Measurements from ENCODE around the gene LAMB4. TPM values are rescaled to one million over a fixed set of nuclear protein-coding genes. Genes with fewer than 3 reads are reported as not detected.

The LAMB4 gene
- total RNA-seq = under 1 TPM in 1 of 2 donors, not detected in 1; 0.42 TPM
- long read RNA-seq = 0 reads

DNA sequence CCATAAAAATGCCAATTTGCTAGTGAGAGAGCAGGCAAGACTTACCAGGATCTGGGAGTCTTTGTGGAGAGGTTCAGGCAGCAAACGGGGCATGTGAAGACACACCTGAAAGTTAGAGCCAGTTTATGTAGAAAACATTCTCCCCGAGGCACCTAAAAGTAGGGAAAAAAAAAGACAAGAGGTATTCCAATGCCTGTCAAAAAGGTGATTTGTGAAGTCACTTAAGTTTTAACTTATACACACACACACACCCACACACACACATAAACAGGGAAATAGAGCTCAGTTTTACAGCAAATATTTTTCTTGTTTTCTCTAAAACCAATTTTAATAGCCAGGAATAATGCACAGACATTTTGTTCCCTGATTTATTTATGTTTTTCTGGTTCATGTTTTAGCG is at the start of gene LAMB4:
Gene LAMB4, minus strand, starts transcription at position 101 of the 400 bp plus-strand sequence. CDS start 7,197 bp downstream, outside the sequence.
- ATAC-seq (no peak), DNase-seq (no peak)
- intact Hi-C loops (cut with DNase I, micrococcal nuclease) = no loop called here

DNA sequence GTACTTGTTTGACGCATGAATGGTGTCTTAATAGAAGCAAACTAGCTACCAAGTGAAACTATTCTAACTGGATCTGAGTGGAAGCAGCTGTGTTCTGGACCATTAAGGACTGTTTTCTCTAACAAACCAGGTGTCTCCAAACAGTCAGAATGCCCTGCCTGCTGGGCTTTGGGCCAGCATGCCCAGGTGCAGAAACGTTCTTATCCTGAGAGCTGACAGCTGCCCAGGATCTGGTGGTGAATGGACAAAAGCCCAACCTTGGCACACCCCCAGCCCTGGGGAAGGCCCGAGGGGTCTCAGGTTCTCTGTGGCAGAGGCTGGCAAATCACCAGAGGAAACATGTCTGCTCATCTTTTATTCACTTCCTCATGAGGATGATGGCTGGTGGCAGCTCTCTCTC is 48.2 kb upstream of the LAMB4 start:
- peak; percentile 6 to 24 for DNase-seq
- peak; percentile 39 for ATAC-seq
- intact Hi-C loops (cut with DNase I, micrococcal nuclease) = no loop called here

- intact Hi-C loops (cut with DNase I, micrococcal nuclease) = no loop called here
- ATAC-seq (no peak), DNase-seq (no peak)
These were observed 41.0 kb upstream of the LAMB4 start for GRCh38 chr7:108171164-108171563.

DNA sequence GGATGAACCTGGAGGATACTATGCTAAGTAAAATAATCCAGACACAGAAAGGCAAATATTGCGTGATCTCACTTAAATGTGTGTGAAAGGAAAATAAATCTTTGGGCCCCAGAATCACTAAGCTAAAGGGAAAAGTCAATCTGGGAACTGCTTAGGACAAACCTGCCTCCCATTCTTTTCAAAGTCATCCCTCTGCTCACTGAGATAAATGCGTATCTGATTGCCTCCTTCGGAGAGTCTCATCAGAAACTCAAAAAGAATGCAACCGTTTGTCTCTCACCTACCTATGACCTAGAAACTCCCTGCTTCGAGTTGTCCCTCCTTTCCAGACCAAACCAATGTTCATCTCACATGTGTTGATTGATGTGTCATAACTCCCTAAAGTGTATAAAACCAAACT is 40.1 kb upstream of the LAMB4 start:
- no peak for ATAC-seq
- intact Hi-C loops (cut with DNase I, micrococcal nuclease) = no loop called here
- no peak for DNase-seq

GRCh38 chr7:108167460-108167859 is 37.3 kb upstream of the LAMB4 start:
- DNase-seq = no peak
- no peak for ATAC-seq
- intact Hi-C loops (cut with DNase I, micrococcal nuclease) = no loop called here

DNA sequence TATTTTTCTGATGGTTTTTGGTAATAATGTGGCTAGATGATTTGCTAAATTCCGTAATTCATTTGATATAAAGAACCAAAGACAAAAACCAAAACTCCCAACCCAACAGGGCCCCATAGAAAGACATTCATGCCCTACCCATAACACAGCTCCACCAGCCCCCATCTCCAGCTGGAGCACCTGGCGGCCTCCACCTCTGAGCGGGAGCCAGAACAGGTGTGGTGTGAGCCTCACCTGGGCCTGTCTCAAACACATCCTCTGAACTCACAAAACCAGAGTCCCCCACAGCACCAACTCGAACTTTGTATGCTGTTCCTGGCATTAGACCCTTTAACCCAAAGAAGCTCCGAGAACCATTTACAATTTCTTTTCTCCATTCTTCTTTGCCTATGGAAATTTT is 36.5 kb upstream of the LAMB4 start:
- no peak for ATAC-seq

DNA sequence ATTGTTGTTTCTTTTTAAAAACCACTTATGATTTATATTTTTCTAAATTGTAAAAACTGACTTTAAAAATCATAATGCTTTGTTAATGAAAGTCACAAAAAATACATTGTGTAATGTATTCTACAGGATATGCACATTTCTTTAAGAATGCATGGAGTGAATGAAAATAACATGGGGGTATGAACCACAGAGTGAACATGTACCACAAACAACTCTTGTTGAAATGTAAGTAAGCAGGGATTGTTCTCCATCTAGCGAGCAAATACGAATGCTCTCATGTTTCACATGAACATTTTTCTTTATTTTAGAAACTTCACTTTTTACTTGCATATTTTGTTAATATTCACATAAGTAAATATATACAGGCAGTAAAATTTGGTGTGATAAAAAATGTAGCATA is 35.6 kb upstream of the LAMB4 start:
- ATAC-seq = no peak
- intact Hi-C loops (cut with DNase I, micrococcal nuclease) = no loop called here

More for the DNA sequence above, 36.5 kb upstream of the LAMB4 start:
- no peak for DNase-seq
- intact Hi-C loops (cut with DNase I, micrococcal nuclease) = no loop called here

GRCh38 chr7:108164946-108165345 is 34.8 kb upstream of the LAMB4 start:
- no peak for DNase-seq
- ATAC-seq = no peak
- intact Hi-C loops (cut with DNase I, micrococcal nuclease) = no loop called here

More for the DNA sequence above, 35.6 kb upstream of the LAMB4 start:
- DNase-seq = no peak

DNA sequence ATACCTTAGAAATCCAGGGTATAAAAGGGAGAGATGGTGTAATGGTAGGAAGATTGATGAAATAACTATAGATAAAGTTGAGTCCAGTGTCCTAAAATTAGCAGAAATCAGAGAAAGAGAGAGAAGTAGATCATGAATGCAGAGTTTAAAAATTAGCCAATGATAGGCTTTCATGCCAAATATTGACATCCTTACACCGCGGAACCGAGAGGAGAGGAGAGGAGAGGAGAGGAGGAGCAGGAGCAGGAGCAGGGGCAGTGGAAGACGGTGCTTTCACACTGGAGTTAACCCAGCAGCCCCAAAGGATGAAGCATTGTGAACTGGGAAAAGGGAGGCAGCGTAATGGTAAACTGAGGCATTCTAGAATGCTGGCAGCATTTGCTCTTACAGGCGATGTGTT is 34.2 kb upstream of the LAMB4 start:
- intact Hi-C loops (cut with DNase I, micrococcal nuclease) = no loop called here
- DNase-seq (no peak), ATAC-seq (no peak)

- DNase-seq (no peak), ATAC-seq (no peak)
- intact Hi-C loops (cut with DNase I, micrococcal nuclease) = no loop called here
These were observed 28.6 kb upstream of the LAMB4 start for GRCh38 chr7:108158776-108159175.

GRCh38 chr7:108157606-108158335 is 27.6 kb upstream of the LAMB4 start:
- ATAC-seq (no peak), DNase-seq (no peak)
- intact Hi-C loops (cut with DNase I, micrococcal nuclease) = no loop called here

- intact Hi-C loops (cut with DNase I, micrococcal nuclease) = no loop called here
- no peak for DNase-seq
- no peak for ATAC-seq
These were observed 26.9 kb upstream of the LAMB4 start for GRCh38 chr7:108156897-108157605.

DNA sequence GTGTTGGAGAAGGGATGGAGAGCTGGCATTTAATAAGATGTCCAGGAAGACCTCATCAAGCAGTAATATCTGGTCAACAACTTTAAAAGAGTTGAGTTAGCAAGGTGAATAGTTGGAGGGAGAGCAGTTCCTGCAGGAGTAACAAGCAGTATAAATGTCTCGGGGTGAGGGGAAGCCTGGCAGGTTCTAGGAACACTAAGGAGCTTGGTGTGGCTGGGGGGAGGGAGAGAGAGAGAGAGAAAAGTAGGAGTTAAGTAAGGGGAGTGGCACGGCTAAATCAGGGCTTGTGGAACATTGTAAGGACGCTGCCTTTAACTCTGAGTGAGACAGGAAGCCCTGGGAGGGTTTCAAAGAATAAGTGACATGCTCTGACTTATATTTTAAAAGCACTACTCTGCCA is 22.0 kb upstream of the LAMB4 start:
- no peak for ATAC-seq

DNA sequence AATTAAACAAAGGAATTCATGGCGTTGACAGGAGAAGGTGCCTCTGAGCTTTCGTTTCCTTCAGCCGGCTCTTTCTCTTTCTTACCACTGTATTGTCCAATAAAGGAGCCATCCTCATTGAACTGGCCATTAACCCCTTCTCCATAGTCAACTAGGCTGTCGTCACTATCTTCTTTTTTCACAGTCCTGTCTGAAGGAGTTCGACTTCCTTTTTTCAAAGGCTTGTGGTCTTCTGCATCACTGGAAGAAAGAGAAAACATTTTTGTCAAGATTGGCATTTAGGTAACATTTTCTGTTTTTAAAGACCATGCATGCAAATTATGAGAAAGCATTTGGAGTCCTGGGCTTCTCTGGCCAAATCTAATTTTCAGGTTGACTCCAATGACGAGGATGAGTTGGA is 19.7 kb upstream of the LAMB4 start:
- intact Hi-C loops (cut with DNase I, micrococcal nuclease) = loop anchor here in 1 of 2 donors (10.0 kb wide), 1 partner anchor 255 kb away; the partner anchor contains the start of gene DLD
- DNase-seq (no peak), ATAC-seq (no peak)

More for the DNA sequence above, 22.0 kb upstream of the LAMB4 start:
- no peak for DNase-seq
- intact Hi-C loops (cut with DNase I, micrococcal nuclease) = no loop called here

- intact Hi-C loops (cut with DNase I, micrococcal nuclease) = loop anchor here in 1 of 2 donors (10.0 kb wide), 1 partner anchor 254 kb away; the partner anchor contains the start of gene DLD
- ATAC-seq (no peak), DNase-seq (no peak)
These were observed 19.0 kb upstream of the LAMB4 start for GRCh38 chr7:108149119-108149518.

DNA sequence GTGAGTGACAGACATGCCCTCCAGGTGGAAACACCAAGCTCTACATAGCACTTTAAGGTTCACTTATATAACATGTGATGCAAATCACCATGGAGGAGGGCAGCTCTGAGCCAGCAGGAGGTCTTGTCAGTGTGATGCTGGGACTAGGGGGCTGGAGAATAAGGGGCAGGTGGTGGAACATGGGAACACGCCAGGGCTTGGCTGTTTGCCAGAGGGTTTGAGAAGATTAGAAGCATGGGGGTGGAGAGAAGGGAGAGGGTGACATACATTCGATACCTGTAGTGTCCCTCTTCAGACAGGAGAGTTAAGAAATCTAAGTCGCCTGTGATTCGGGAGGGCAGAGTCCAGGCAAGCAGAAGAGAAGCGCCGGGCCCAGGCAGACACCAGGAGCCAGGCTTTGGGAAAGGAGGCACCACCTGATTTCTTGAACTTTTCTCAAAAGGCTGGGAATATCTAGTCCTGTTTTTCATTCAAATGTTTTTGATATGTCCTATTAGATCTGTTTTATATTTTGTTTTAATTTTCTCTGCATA is 16.9 kb upstream of the LAMB4 start:
- ATAC-seq (no peak), DNase-seq (no peak)
- intact Hi-C loops (cut with DNase I, micrococcal nuclease) = loop anchor here in 1 of 2 donors (10.0 kb wide), 1 partner anchor 252 kb away; the partner anchor contains the start of gene DLD

- intact Hi-C loops (cut with DNase I, micrococcal nuclease) = loop anchor here in 1 of 2 donors (10.0 kb wide), 1 partner anchor 251 kb away; the partner anchor contains the start of gene DLD
- peak; percentile 32 to 39 for DNase-seq
- ATAC-seq = peak; percentile 89
These were observed 16.1 kb upstream of the LAMB4 start for GRCh38 chr7:108146070-108146842.

DNA sequence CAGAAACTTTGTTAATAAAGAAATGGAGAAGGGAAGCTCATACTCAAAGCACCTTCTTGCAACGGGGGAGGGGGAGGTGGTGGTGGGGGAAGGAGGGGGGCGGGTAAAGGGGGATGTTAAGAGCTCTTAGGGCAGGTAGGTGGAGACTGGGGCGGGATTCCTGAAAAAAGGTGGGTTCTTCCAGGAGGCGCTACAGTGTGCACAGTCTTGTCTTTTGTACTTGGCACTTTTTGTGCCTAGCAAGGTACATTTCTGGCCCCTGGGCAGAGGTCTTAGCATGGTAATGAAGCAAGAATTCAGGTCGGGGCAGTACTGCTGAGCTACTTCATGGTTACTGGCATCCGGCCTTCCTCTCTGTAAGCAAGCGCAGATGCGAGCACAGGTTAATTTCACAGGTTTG is 15.2 kb upstream of the LAMB4 start:
- DNase-seq (no peak), ATAC-seq (no peak)
- intact Hi-C loops (cut with DNase I, micrococcal nuclease) = loop anchor here in 1 of 2 donors (10.0 kb wide), 1 partner anchor 251 kb away; the partner anchor contains the start of gene DLD

DNA sequence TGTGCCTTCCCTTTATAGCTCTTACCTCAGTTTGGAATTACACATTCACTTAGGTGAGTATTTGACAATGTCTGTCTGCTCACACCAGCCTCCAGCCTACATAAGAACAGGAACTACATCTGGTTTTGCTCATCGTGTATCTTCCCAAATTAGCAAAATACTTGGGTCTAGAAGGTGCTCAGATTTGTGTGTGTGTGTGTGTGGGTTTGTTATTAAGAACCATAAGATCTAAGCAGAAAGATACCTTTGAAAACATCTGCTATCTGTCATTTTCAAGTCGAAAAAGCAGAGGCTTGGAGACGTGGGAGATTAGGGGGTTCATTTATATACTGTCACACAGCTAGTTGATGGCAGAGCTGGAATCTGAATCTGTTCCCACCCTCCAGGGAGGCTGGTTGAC is 14.8 kb upstream of the LAMB4 start:
- ATAC-seq (no peak), DNase-seq (no peak)
- intact Hi-C loops (cut with DNase I, micrococcal nuclease) = loop anchor here in 1 of 2 donors (10.0 kb wide), 1 partner anchor 250 kb away; the partner anchor contains the start of gene DLD
